ENCODE measurements around the gene HIPK1. TPM values are rescaled to one million over a fixed set of nuclear protein-coding genes. Genes with fewer than 3 reads are reported as not detected.

Gene HIPK1
- total and polyA plus RNA-seq, 2 of the 13 experiments (the other 11 are each of a cell fraction or from before 2014, with no cell fraction given) = 20.8 to 33.4 TPM

DNA sequence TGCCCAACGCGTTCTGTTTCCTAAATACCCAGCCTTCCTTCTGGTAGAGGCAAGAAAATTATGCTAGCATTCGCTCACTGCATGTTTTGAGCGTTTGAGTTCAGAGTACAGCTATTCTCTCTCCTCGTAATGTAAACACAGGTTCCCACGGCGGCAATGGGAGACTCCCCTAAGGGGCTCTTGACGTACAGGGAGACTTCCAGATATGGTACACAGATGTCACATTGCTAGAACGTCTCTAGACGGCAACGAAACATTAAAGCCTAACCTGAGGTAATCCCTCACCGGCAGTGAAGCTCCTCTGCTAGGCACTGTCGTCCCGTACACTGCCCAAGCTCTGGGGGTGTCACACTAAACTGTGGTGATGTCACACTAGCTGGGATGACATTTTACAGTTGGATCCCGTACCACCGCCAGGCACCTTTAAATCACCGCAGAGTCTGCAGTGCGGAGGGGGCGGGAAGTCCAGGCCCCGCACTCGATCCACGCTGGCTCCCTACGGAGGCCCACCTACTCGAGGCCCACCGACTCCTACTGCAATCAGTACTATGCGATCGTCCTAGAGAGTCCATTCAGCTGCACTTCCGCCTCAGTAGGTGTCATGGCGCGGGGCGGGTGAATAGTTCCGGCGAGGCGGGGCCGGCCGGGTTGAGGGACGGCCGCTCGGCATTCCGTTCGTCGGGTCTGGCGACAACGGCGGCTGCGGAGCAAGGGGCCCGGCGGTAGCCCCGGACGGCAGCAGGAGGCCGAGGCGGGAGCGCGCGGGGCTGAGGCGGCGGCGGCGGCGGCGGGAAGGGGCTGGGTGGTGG lies at the start of gene HIPK1 (continued):
- TF ChIP-seq BHLHE40 (IDR thresholded peaks at IDR 0.05; ENCODE audit: low read length) = peak; percentile 64; the same call in 1 of the 2 replicates
- no peak for TF ChIP-seq MTERF4 (CRISPR knock-in tag; IDR thresholded peaks at IDR 0.05)
- TF ChIP-seq ZSCAN20 (CRISPR knock-in tag; IDR thresholded peaks at IDR 0.05; ENCODE audit: borderline replicate concordance) = 0 out of 2 replicates have a peak, but pooled peaks have one; percentile 25
- no peak for TF ChIP-seq REXO4 (CRISPR knock-in tag; IDR thresholded peaks at IDR 0.05; ENCODE audit: borderline replicate concordance)
- TF ChIP-seq DNMT3B (CRISPR knock-in tag; conservative IDR thresholded peaks at IDR 0.05) = no peak
- TF ChIP-seq, protein P1, sequence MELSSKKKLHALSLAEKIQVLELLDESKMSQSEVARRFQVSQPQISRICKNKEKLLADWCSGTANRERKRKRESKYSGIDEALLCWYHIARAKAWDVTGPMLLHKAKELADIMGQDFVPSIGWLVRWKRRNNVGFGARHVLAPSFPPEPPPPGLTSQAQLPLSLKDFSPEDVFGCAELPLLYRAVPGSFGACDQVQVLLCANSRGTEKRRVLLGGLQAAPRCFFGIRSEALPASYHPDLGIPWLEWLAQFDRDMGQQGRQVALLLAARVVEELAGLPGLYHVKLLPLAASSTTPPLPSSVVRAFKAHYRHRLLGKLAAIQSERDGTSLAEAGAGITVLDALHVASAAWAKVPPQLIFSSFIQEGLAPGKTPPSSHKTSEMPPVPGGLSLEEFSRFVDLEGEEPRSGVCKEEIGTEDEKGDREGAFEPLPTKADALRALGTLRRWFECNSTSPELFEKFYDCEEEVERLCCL (CRISPR knock-in tag; IDR thresholded peaks at IDR 0.05; ENCODE audit: borderline replicate concordance) = no peak; the same call in 1 of the 2 replicates
- TF ChIP-seq MYC (CRISPR knock-in tag; IDR thresholded peaks at IDR 0.05; ENCODE audit: borderline replicate concordance) = peak; percentile 87
- no peak for TF ChIP-seq RBM22 (optimal IDR thresholded peaks at IDR 0.05; ENCODE audit: low read length)
- no peak for TF ChIP-seq ETV6 (CRISPR knock-in tag; conservative IDR thresholded peaks at IDR 0.05)
- peak; percentile 72; the same call in 1 of the 2 replicates for TF ChIP-seq KDM4B (CRISPR knock-in tag; IDR thresholded peaks at IDR 0.05)
- TF ChIP-seq, protein P2, sequence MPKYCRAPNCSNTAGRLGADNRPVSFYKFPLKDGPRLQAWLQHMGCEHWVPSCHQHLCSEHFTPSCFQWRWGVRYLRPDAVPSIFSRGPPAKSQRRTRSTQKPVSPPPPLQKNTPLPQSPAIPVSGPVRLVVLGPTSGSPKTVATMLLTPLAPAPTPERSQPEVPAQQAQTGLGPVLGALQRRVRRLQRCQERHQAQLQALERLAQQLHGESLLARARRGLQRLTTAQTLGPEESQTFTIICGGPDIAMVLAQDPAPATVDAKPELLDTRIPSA (CRISPR knock-in tag; IDR thresholded peaks at IDR 0.05; ENCODE audit: borderline replicate concordance) = no peak
- peak; percentile 20; the same call in 1 of the 2 replicates for TF ChIP-seq SAFB2 (CRISPR knock-in tag; IDR thresholded peaks at IDR 0.05; ENCODE audit: borderline replicate concordance, low read depth)
- TF ChIP-seq, protein P3, sequence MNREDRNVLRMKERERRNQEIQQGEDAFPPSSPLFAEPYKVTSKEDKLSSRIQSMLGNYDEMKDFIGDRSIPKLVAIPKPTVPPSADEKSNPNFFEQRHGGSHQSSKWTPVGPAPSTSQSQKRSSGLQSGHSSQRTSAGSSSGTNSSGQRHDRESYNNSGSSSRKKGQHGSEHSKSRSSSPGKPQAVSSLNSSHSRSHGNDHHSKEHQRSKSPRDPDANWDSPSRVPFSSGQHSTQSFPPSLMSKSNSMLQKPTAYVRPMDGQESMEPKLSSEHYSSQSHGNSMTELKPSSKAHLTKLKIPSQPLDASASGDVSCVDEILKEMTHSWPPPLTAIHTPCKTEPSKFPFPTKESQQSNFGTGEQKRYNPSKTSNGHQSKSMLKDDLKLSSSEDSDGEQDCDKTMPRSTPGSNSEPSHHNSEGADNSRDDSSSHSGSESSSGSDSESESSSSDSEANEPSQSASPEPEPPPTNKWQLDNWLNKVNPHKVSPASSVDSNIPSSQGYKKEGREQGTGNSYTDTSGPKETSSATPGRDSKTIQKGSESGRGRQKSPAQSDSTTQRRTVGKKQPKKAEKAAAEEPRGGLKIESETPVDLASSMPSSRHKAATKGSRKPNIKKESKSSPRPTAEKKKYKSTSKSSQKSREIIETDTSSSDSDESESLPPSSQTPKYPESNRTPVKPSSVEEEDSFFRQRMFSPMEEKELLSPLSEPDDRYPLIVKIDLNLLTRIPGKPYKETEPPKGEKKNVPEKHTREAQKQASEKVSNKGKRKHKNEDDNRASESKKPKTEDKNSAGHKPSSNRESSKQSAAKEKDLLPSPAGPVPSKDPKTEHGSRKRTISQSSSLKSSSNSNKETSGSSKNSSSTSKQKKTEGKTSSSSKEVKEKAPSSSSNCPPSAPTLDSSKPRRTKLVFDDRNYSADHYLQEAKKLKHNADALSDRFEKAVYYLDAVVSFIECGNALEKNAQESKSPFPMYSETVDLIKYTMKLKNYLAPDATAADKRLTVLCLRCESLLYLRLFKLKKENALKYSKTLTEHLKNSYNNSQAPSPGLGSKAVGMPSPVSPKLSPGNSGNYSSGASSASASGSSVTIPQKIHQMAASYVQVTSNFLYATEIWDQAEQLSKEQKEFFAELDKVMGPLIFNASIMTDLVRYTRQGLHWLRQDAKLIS (CRISPR knock-in tag; IDR thresholded peaks at IDR 0.05) = no peak
- TF ChIP-seq, protein P4, sequence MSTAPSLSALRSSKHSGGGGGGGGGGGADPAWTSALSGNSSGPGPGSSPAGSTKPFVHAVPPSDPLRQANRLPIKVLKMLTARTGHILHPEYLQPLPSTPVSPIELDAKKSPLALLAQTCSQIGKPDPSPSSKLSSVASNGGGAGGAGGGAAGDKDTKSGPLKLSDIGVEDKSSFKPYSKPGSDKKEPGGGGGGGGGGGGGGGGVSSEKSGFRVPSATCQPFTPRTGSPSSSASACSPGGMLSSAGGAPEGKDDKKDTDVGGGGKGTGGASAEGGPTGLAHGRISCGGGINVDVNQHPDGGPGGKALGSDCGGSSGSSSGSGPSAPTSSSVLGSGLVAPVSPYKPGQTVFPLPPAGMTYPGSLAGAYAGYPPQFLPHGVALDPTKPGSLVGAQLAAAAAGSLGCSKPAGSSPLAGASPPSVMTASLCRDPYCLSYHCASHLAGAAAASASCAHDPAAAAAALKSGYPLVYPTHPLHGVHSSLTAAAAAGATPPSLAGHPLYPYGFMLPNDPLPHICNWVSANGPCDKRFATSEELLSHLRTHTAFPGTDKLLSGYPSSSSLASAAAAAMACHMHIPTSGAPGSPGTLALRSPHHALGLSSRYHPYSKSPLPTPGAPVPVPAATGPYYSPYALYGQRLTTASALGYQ (CRISPR knock-in tag; IDR thresholded peaks at IDR 0.05) = peak; percentile 26; the same call in 1 of the 2 replicates
- no peak; the same call in 1 of the 2 replicates for TF ChIP-seq ZNF740 (CRISPR knock-in tag; IDR thresholded peaks at IDR 0.05)
- TF ChIP-seq, protein P5, sequence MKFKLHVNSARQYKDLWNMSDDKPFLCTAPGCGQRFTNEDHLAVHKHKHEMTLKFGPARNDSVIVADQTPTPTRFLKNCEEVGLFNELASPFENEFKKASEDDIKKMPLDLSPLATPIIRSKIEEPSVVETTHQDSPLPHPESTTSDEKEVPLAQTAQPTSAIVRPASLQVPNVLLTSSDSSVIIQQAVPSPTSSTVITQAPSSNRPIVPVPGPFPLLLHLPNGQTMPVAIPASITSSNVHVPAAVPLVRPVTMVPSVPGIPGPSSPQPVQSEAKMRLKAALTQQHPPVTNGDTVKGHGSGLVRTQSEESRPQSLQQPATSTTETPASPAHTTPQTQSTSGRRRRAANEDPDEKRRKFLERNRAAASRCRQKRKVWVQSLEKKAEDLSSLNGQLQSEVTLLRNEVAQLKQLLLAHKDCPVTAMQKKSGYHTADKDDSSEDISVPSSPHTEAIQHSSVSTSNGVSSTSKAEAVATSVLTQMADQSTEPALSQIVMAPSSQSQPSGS (CRISPR knock-in tag; IDR thresholded peaks at IDR 0.05) = peak; percentile 90
- TF ChIP-seq ONECUT2 (CRISPR knock-in tag; IDR thresholded peaks at IDR 0.05) = peak; percentile 42; the same call in 1 of the 2 replicates
